HG03045 (cell line): ENCODE results near the gene RIMS4.

Experiments
- ATAC-seq: cut with Tn5 transposase; IDR thresholded peaks from one replicate; pipeline ENCODE4 v1.9.1; 2021; ENCODE audit warnings: mild to moderate bottlenecking, moderate library complexity; ENCODE audit not compliant: unreplicated experiment

RIMS4 gene

DNA sequence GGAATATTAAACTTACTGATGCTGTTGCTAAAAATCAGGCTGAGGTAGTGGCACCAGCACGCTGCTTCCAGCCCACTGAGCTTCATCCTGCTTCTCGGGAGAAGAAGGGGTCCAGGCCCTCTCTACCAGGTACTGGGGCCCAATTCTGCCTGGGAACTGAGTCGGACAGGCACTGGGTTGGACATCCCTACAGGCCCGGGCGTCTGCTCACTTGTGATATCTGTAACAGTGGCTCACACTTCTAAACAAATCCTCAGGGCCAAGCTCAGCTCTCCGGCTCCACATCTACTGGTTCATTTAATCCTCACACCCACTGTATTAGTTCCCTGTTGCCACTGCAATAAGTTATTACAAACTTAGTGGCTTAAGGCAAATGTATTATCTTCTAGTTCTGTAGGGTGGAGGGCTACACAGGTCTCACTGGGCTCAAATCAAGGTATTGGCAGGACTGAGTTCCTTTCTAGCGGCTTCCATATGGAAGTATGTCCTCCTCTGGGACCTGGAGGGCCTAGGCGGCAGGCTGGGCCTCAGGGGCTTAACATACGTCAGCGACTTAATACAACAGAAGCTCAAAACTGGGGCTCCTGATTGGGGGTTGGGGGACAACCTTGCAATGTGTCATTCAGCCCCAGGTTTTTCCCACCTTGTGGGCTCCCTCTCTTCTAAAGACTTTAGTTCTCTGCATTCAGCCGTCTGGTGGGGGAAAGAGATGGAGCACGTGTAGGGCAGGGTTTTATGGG lies 66.3 kb downstream of the RIMS4 start:
- no peak for ATAC-seq

DNA sequence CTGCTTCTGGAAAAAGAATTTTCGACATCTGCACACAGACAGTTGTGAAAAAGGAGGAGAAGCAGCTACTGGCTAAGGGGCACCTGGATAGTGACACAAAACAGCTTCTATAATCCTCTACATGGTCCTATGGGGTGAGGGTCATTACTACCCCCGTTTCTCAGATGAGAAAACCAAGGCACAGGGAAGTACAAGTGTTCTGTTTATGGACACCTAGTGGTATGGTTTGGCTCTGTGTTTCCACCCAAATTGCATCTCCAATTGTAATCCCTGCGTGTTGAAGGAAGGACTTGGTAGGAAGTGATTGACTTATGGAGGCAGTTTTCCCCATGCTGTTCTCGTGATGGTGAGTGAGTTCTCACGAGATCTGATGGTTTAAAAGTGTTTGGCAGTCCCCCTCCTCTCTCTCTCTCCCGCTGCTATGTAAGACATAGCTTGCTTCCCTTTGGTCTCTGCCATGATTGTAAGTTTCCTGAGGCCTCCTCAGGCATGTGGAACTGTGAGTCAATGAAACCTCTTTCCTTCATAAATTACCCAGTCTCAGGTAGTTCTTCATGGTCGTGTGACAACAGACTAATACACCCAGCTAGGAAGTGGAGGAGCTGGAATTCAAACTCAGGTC lies 67.2 kb downstream of the RIMS4 start:
- ATAC-seq, result no peak

DNA sequence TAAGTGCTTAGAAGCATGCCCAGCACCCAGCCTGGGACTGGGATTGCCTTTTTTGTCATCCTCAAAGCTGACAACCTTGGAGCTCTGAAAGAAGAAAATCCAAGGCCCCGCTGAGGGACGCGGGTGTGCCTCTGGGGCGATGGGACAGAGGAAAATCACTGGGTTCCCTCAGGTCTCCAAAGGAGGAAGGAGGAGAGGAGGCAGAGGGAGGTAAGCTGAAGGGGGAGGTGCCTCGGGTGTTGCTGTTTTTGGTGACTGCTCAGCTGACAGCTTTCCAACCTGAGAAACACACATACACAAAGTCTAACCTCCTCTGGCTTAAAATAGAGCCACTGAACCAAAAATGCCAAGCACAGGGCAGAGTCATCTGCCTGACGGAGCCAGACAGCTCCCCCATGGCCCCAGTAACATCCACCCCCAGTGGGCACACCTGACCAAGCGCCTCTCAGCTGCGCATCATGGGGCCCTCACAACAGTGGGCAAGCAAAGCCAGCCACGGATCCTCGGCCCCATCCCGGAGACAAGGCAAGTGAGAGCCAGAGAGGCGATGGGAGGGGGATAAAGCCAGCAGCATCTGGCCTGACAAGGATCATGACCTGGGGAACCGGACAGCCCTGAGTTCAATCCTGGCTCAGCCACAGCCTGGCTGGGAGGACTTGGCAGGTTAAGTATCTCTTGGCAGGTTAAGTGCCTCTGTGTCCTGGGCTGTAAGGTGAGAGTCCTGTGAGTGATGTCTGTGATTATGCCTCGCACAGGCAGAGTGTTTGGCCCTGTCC lies 67.9 kb downstream of the RIMS4 start:
- ATAC-seq, result no peak

DNA sequence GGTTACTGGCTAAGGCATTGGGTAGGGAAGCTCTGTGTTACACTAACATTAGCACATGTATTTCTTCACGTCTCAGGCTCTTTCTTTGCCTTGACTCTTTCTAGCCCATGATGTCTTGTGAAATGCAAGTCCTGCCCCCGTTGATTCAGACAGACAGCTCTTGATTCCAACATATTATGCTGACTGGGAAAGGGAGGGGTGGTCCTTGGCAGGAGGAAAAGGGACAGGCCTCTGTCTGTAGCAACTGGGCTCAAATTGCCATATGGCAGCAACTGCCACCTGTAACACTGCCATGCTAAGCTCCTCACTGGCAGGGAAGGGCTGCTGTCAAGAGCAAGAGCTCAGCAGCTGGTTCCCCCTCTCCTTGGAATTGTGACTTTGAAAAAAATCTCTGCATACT lies 70.4 kb downstream of the RIMS4 start:
- no peak for ATAC-seq

DNA sequence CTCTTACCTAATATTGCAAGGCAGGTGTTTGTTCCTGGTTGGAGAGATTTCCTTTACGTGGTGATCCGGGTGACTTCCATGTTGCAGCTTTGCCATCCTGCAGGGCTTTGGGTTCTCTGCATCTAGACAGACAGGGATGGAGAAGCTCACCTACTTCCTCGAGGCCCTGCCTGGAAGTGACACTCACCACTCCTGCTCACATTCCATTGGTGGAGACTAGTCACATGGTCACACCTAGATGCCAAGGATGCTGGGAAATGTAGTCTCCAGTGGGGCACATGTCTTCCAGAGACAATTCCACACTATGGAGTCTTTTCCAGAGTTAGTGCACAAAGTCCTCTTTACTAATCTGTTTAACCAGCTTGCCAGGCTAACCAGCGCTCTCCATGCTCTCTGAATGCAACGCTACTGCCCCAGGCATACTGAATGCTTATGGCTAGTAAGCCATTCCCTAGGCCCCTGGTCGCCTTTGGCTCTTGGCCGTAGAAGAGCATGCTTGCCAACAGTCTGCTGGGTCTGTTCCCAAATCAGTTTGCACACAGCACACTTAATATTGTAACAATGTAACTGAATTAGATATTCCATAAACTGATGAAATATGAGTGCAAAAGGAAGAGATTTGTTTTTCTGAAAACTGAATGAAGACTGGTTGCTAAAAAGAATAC lies 71.4 kb downstream of the RIMS4 start:
- ATAC-seq, result no peak

DNA sequence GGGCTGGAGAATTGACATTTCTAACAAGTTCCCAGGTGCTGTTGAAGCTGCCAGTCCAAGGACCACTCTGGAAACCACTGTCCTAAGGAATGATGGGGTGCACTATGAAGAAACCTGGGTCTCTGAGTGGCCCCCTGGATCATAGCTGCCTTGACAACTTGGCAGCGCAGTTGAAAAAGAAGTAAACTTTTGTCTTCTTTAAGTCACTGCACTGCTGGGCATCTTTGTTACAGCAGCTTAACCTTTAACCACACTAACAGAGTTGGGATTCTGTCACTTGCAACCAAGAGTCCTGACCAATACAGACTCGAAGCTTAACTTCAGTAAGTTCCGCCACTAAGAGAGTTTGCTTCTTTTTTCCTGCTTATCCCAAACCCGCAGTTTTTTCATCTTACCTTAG lies 73.2 kb downstream of the RIMS4 start:
- ATAC-seq, result no peak

DNA sequence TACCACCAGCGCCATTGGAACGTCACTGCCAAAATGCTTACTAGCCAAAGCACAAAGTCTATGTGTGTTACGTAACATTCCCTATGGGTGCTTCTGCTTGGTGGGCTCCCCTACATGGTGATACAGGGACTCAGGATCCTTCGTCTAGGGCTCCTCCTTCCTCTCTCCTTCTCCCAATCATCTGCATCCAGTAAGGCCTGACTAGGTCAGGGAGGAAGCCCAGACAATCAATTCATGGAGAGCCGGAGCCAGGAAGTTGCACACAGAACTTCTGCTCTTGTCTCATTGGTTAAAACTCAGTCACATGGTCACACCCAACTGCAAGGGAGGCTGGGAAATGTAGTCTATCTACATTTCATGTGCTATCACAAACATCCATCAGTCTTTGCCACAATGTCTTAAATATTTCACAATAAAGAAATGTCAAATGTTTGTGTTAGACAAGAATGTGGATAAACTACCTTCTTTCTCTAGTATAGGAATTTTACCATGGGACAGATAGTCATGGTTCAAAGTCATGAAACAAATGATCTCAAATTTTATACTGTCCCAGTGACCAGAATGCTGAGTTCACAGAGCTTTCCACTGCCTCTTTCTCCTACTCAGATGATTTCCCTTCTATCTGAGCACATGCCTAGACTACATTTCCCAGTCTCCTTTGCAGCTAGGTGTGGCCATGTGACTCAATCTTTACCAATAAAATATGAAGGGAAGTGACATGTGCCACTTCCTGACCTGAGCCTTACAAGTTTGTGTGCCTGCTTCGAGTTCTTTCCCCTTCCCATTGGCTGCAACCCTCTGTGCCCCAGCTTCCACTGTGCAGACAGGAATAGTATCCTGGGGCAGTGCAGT lies 74.0 kb downstream of the RIMS4 start:
- ATAC-seq, result no peak

DNA sequence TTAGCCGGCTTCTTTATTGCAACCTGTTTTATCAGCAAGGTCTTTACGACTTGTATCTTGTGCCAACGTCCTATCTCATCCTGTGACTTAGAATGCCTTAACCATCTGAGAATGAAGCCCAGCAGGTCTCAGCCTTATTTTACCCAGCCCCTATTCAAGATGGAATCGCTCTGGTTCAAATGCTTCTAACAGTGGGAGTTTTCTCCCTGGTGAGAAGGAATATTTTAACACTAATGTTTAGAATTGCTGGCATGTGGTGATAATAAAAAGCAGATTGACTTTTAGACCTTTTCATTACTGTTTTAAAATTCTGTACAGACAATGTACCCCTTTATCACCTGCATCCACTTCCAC lies 74.6 kb downstream of the RIMS4 start:
- no peak for ATAC-seq

DNA sequence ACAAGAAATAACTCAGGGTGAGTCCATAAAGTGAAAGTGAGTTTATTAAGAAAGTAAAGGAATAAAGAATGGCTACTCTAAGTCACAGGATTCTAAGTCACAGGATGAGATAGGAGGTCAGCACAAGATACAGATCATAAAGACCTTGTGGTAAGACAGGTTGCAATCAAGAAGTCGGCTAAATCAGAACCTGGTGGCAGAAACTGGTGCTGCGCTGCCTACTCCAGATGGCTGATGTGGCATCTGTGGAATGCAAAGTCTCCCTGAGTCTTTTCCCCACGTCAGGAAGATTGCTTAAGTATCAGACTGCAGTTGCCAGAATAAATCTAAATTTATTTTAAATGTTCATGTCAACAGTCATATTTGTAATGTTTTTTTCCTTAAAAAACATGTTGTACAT lies 75.4 kb downstream of the RIMS4 start:
- no peak for ATAC-seq

DNA sequence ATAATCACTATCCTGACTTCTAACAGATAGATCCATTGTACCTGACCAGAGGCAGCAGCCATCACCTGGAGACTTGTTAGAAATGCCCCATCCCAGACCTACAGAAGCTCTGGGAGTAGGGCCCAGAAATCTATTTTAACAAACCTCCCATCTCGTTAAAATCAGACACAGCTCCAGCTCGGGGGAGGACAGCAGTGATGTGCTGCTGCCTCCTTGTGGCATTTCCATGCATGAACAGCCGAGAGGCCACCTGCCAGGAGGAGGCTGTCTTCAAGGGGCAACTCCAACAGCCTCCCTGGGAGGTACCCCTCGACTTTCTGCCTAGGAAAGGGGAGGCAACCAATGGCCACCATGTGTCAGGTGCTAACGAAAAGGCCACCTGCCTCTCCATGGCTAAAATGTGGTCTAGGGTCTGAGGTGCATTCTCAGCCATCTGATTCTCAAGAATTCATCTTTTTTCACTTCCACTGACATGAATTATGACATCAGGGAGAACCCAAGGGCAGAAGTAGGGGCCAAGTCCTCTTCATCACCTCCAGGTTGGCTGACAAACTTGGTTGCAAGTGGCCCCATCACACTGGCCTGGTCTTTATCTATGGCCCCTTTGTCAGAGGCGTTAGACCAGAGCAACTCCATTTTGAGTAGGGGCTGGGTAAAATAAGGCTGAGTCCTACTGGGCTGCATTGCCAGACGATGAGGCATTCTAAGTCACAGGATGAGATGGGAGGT lies 76.8 kb downstream of the RIMS4 start:
- no peak for ATAC-seq

DNA sequence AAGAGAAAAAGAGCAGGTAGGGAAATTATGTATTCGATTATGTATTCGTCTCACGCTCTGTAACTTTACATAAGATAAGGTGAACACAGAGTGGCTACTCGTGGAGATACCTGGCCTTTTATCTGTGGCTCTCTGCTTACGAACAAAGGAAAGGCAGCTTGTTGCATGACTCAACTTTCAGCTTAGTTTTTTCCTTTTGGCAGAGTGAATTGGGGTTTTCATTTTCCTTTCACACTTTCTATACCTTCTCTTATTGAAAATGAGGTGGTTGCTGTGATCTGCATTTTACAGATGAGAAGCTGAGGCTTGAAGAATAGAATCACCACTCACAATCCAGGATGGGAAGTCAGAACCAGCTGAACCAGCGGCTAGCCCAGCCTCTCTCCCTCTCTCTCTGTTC lies 78.0 kb downstream of the RIMS4 start:
- ATAC-seq, result no peak

DNA sequence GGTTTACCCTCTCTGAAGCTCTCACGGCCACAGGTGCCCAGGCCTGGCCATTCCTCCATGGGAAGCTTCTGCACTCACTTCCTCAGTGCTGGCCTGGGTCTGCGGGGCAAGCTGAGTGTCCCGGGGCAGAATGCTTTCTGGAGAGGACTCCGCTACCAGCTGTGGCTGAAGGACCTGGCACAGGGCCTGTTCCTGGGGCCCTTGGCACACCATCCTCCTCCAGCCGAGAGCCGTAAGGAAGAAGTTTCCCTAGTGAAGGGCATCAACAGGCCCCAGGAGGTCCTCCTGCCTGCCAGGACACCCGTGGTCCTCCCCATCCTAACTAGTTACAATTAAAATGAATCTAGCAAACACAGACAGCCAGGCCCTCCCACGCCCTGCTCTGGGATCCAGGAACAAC lies 78.7 kb downstream of the RIMS4 start:
- no peak for ATAC-seq

DNA sequence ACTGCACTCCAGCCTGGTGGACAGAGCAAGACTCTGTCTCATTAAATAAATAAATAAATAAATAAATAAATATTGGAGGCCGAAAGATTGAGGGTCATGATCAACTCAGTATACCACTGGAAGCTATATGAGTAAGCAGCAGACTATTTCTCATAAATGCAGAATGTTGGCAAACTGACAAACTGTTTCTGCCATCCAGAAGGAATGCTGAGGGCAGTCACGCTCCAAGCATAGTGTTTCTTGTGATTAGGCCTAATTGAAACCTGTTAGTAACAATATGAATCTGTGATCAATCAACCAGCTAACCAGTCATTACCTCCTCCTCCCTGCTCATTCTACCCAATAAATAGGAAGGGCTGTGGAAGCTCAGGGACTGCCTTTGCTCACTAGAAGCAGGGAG lies 79.9 kb downstream of the RIMS4 start:
- ATAC-seq, result no peak

DNA sequence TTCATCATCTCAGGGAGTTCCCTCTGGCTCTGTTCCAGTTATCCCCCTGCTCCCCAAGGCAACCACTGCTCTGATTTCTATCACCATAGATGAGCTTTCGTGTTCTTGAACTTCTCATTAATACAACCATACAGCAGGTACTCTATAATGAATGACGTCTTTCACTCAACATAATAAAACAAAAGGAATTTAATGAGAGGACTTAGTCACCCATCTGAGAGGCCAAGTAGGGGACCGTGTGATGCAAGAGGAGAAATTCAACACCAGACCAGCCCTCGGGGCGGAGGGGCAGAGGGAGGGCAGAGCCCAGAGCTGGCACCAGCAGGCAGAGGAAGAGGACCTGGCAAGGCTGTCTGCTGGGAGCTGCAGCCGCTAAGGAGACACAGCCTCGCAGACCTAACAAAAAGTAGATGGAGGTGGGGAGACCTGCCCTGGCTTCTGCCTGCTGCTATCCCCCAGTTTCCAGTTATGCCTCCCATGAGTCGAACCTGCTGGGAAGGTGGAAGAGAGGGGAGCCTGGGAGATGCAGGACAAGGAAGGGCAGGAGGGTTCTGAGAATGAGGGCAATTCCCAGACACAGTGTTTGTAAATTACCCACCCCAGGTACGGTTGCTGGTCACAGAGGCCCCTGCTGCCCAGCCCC lies 81.4 kb downstream of the RIMS4 start:
- no peak for ATAC-seq

DNA sequence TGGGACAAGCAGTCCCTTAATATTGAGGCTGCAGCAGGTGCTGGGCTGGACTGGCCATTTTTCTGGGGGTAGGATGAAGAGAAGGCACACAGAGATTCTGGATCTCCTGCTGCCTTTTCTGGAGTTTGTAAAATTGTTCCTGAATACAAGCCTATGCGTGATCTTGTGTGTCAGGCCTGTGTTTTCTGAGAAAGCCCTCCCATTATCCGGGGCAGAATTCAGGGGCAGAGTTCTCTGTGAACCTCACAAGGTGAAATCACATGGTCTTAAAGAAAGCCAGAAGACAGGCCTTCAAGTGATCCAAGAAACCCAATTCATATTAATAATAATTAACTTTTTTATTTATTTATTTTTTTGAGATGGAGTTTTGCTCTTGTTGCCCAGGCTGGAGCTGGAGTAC lies 82.7 kb downstream of the RIMS4 start:
- no peak for ATAC-seq

DNA sequence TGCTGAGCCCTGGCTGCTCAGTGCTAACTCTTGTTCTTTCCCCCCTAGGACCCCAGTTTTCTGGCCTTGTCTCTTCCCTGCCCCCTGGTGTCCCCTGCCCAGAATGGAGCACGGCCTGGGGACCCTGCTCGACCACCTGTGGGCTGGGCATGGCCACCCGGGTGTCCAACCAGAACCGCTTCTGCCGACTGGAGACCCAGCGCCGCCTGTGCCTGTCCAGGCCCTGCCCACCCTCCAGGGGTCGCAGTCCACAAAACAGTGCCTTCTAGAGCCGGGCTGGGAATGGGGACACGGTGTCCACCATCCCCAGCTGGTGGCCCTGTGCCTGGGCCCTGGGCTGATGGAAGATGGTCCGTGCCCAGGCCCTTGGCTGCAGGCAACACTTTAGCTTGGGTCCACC lies 83.3 kb downstream of the RIMS4 start:
- ATAC-seq, result no peak

DNA sequence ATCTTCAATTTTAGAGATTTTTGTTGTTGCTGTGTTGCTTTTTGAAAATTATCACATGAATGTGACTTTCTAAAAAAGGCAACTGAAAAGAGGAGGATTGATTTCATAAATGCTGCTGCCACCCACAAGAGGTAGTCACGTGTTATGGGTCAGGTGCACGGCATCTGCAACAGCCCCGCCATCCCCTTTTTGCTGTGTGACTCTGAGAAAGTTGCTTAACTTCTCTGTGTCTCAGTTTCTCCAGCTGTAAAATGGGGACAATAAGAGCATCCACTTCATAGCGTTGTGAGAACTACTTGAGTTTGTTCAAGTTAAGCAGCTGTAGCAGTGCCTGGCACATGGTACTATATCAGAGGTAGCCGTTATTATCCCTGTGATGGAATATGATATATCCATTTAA lies 84.5 kb downstream of the RIMS4 start:
- no peak for ATAC-seq

DNA sequence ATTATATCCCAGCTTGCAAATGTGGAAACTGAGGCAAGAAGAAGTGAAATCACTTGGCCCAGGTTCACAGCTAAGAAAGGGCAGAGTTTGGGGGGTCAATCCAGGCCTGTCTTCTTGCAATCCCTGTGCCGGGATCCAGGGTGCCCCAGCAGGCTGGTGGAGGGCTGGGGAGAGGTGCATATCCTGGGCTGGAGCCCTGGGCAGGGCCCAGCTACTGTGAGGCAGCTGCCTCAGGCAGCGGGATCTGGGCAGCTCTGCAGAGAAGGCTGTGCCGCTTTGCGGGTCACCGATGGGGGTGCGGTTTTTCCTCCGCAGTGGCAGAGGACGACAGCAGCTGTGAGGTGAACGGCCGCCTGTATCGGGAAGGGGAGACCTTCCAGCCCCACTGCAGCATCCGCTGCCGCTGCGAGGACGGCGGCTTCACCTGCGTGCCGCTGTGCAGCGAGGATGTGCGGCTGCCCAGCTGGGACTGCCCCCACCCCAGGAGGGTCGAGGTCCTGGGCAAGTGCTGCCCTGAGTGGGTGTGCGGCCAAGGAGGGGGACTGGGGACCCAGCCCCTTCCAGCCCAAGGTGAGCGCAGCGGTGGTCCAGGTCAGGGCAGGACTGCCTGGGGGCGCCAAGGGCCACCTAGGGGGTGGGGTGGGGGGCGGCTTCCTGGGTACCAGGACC lies 85.8 kb downstream of the RIMS4 start:
- ATAC-seq, result no peak

DNA sequence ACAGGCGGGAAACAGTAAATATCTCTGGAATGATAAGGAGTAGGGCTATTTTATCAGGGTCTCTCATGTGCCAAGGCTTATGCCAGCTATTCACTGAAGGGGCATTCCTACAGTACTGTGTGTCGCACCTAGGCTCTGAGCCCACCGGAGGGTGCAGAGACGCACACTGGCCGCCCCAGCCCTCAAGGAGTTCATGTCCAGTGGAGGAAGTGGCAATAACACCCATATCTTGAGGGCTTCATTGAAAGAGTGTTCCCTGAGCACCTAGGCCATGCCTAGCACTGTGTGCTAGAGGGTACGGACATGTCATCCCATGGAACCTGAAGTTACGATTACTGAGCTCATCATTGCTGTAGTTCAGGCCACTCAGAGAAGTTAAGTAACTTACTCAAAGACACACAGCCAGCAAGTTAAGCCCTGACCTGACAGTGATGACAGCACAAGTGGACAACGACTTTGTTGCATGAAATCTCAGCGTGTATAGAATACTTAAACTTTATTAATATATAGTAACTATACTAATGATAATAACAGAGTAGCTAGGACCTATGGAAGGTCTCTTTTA lies 86.5 kb downstream of the RIMS4 start:
- ATAC-seq, result no peak
